K562 (cell line): ENCODE measurements around the gene C6orf47. TPM values are rescaled to one million over a fixed set of nuclear protein-coding genes. Genes with fewer than 3 reads are reported as not detected.

ENCODE experiments used
- CBX3 ChIP-seq, 2 experiments: IDR thresholded peaks; 1 replicate in 1 of 2; 2 replicates in 1 of 2; pipeline ENCODE4 v1.6.1; 2012; ENCODE audit warnings: inconsistent platforms in 2 of 2, low read length in 2 of 2, borderline replicate concordance in 1 of 2, control low read depth in 1 of 2
- CBX8 ChIP-seq: fragments of 200-600 bp; sonication (generic); IDR thresholded peaks from 2 replicates; pipeline ENCODE4 v1.6.1; 2012; ENCODE audit warnings: borderline replicate concordance, mixed run types, low read depth, mild to moderate bottlenecking, moderate library complexity, mixed read lengths, low read length, control low read depth, inconsistent platforms; ENCODE audit not compliant: poor library complexity, severe bottlenecking; ENCODE audit errors: extremely low read depth
- E2F1 ChIP-seq: sonication (generic); formaldehyde crosslinking; IDR thresholded peaks from 2 replicates; pipeline ENCODE4 v1.8.1; 2023; ENCODE audit warnings: mild to moderate bottlenecking, missing genetic modification reagents, moderate library complexity
- L3MBTL2 ChIP-seq: fragments of 450-650 bp; IDR thresholded peaks from 2 replicates; pipeline ENCODE4 v1.6.1; 2016; ENCODE audit warnings: mild to moderate bottlenecking, moderate library complexity
- MECOM ChIP-seq: fragments of 250-450 bp; sonication (Bioruptor Pico); IDR thresholded peaks from 2 replicates; pipeline ENCODE4 v1.8.0; 2022; ENCODE audit warnings: inconsistent platforms
- MLX ChIP-seq, 2 experiments: fragments of 450-650 bp in 1 of 2; sonication (generic) in 1 of 2; formaldehyde crosslinking; conservative IDR thresholded peaks; 2 replicates each; pipeline versions ENCODE4 v1.4.0 to v1.8.1; 2020 to 2022; ENCODE audit warnings: mild to moderate bottlenecking in 1 of 2, missing genetic modification reagents in 1 of 2
- MYC ChIP-seq, 2 experiments: fragments of 250-450 bp in 1 of 2; sonication (Bioruptor Pico) in 1 of 2; IDR thresholded peaks; 2 replicates each; pipeline versions ENCODE4 v1.5.1 to v1.6.1; 2012 to 2021; ENCODE audit warnings: low read depth in 2 of 2, borderline replicate concordance in 1 of 2, improper control_type of control experiment in 1 of 2, low read length in 1 of 2, mild to moderate bottlenecking in 1 of 2, moderate library complexity in 1 of 2
- PHF20 ChIP-seq: fragments of 450-650 bp; IDR thresholded peaks from 2 replicates; pipeline ENCODE4 v1.6.1; 2018; ENCODE audit not compliant: partially characterized antibody
- SP1 ChIP-seq: sonication (generic); formaldehyde crosslinking; IDR thresholded peaks from 2 replicates; pipeline ENCODE4 v1.8.1; 2022; ENCODE audit warnings: mild to moderate bottlenecking, missing genetic modification reagents
- TAF1 ChIP-seq: IDR thresholded peaks from 2 replicates; pipeline ENCODE4 v1.6.1; 2011; ENCODE audit warnings: mild to moderate bottlenecking, low read length, moderate library complexity; ENCODE audit not compliant: insufficient read depth, control insufficient read depth, severe bottlenecking; ENCODE audit errors: extremely low read depth
- THRB ChIP-seq: fragments of 450-650 bp; formaldehyde crosslinking; conservative IDR thresholded peaks from 2 replicates; pipeline ENCODE4 v1.4.0; 2022; ENCODE audit warnings: mild to moderate bottlenecking, missing genetic modification characterization
- ZBTB11 ChIP-seq, 3 experiments: fragments of 200-800 bp in 1 of 3; fragments of 250-450 bp in 1 of 3; fragments of 450-650 bp in 1 of 3; sonication (Bioruptor Pico) in 1 of 3; sonication (Bioruptor generic) in 1 of 3; formaldehyde crosslinking in 1 of 3; IDR thresholded peaks; 2 replicates each; pipeline versions ENCODE4 v1.6.1 to v1.8.0; 2016 to 2022; ENCODE audit warnings: mild to moderate bottlenecking in 2 of 3, missing genetic modification characterization in 2 of 3, missing compliant biosample characterization in 1 of 3, moderate library complexity in 1 of 3
- ZNF12 ChIP-seq: sonication (generic); formaldehyde crosslinking; IDR thresholded peaks from 2 replicates; pipeline ENCODE4 v1.4.0; 2020; ENCODE audit warnings: mild to moderate bottlenecking, missing genetic modification reagents
- ZNF639 ChIP-seq, 2 experiments: fragments of 200-800 bp in 1 of 2; sonication (Bioruptor generic) in 1 of 2; sonication (generic) in 1 of 2; formaldehyde crosslinking in 1 of 2; IDR thresholded peaks in 1 of 2; conservative IDR thresholded peaks in 1 of 2; 2 replicates each; pipeline versions ENCODE4 v1.5.0 to v1.6.1; 2016 to 2020; ENCODE audit warnings: missing compliant biosample characterization in 1 of 2, missing genetic modification characterization in 1 of 2, missing genetic modification reagents in 1 of 2
- ZNF780A ChIP-seq: fragments of 250-450 bp; sonication (Bioruptor Pico); IDR thresholded peaks from 2 replicates; pipeline ENCODE4 v1.5.0; 2021; ENCODE audit warnings: mild to moderate bottlenecking
- ZSCAN32 ChIP-seq: fragments of 450-650 bp; formaldehyde crosslinking; IDR thresholded peaks from 2 replicates; pipeline ENCODE4 v1.4.0; 2020; ENCODE audit warnings: mild to moderate bottlenecking, moderate library complexity
- polyA plus RNA-seq, 8 experiments: library from polyadenylated mRNA; depleted of rRNA in 4 of 8; stranded (reverse) in 5 of 8; unstranded in 3 of 8; fragments of >200 nt; fragmentation: Nextera tagmentation in 2 of 8; fragmentation: Illumina TruSeq in 1 of 8; extraction: Ambion mirVana in 2 of 8; extraction: Trizol in 1 of 8; gene quantifications; 2 replicates each; pipeline versions ENCODE4 v1.2.1 to v1.2.3, GENCODE V29; 2011 to 2014; ENCODE audit warnings: inconsistent platforms in 1 of 8, missing spikeins in 1 of 8
- total RNA-seq, 7 experiments: library from RNA; depleted of rRNA in 6 of 7; stranded (reverse); fragments of >200 nt in 6 of 7; fragmentation: Illumina TruSeq in 2 of 7; extraction: Trizol in 2 of 7; gene quantifications; 2 replicates each; pipeline versions ENCODE4 v1.2.1 to v1.2.3, GENCODE V29; 2011 to 2021; ENCODE audit warnings: low replicate concordance in 1 of 7

C6orf47 gene
- total and polyA plus RNA-seq, 9 of the 15 experiments (the other 6 are each of a cell fraction or from before 2014, with no cell fraction given): 0.14 to 43.8 (median 27.0) TPM

GRCh38 chr6:31658983-31659648, 1.5 kb downstream of the C6orf47 start (continued):
- TF ChIP-seq ZNF639 (CRISPR knock-in tag; conservative IDR thresholded peaks at IDR 0.05 in 1 of 2, IDR thresholded peaks at IDR 0.05 in 1 of 2) (no peak), ZBTB11 (CRISPR knock-in tag; IDR thresholded peaks at IDR 0.05) (no peak), PHF20 (no peak), L3MBTL2 (no peak), E2F1 (0 out of 2 replicates have a peak, but pooled peaks have one; percentile 25), MECOM (CRISPR knock-in tag) (peak; percentile 30; the same call in 1 of the 2 replicates), MYC (IDR thresholded peaks at IDR 0.05; ENCODE audit: low read depth, low read length) (no peak), MYC (CRISPR knock-in tag; IDR thresholded peaks at IDR 0.05; ENCODE audit: borderline replicate concordance, low read depth) (peak; percentile 21; the same call in 1 of the 2 replicates), SP1 (CRISPR knock-in tag) (0 out of 2 replicates have a peak, but pooled peaks have one; percentile 46), MLX (CRISPR knock-in tag; conservative IDR thresholded peaks at IDR 0.05) (0 out of 4 replicates have a peak, but pooled peaks of 1 of the 2 experiments have one; percentile 18), ZNF12 (no peak), CBX3 (IDR thresholded peaks at IDR 0.05; ENCODE audit: borderline replicate concordance in 1 of 2, low read length in 2 of 2) (no peak), ZSCAN32 (CRISPR knock-in tag) (no peak), TAF1 (no peak), THRB (0 out of 2 replicates have a peak, but pooled peaks have one; percentile 61), CBX8 (no peak), ZNF780A (CRISPR knock-in tag) (no peak)
